HG02884 (cell line): ENCODE data around the gene SIPA1L3.
A peak's percentile ranks its signal among the peaks of the same experiment; 100 is the strongest.
"Not testable (repeated sequence)": the region's sequence is repeated elsewhere in the genome, so short reads cannot be mapped to it uniquely, and the experiment has no call there.

Source experiments
- ATAC-seq: cut with Tn5 transposase; IDR thresholded peaks from one replicate; pipeline ENCODE4 v1.9.1; 2021; ENCODE audit warnings: mild to moderate bottlenecking, moderate library complexity; ENCODE audit not compliant: unreplicated experiment

SIPA1L3 gene, protein sequence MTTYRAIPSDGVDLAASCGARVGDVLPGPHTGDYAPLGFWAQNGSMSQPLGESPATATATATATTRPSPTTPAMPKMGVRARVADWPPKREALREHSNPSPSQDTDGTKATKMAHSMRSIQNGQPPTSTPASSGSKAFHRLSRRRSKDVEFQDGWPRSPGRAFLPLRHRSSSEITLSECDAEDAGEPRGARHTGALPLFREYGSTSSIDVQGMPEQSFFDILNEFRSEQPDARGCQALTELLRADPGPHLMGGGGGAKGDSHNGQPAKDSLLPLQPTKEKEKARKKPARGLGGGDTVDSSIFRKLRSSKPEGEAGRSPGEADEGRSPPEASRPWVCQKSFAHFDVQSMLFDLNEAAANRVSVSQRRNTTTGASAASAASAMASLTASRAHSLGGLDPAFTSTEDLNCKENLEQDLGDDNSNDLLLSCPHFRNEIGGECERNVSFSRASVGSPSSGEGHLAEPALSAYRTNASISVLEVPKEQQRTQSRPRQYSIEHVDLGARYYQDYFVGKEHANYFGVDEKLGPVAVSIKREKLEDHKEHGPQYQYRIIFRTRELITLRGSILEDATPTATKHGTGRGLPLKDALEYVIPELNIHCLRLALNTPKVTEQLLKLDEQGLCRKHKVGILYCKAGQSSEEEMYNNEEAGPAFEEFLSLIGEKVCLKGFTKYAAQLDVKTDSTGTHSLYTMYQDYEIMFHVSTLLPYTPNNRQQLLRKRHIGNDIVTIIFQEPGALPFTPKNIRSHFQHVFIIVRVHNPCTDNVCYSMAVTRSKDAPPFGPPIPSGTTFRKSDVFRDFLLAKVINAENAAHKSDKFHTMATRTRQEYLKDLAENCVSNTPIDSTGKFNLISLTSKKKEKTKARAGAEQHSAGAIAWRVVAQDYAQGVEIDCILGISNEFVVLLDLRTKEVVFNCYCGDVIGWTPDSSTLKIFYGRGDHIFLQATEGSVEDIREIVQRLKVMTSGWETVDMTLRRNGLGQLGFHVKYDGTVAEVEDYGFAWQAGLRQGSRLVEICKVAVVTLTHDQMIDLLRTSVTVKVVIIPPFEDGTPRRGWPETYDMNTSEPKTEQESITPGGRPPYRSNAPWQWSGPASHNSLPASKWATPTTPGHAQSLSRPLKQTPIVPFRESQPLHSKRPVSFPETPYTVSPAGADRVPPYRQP (N-terminal part only)

DNA sequence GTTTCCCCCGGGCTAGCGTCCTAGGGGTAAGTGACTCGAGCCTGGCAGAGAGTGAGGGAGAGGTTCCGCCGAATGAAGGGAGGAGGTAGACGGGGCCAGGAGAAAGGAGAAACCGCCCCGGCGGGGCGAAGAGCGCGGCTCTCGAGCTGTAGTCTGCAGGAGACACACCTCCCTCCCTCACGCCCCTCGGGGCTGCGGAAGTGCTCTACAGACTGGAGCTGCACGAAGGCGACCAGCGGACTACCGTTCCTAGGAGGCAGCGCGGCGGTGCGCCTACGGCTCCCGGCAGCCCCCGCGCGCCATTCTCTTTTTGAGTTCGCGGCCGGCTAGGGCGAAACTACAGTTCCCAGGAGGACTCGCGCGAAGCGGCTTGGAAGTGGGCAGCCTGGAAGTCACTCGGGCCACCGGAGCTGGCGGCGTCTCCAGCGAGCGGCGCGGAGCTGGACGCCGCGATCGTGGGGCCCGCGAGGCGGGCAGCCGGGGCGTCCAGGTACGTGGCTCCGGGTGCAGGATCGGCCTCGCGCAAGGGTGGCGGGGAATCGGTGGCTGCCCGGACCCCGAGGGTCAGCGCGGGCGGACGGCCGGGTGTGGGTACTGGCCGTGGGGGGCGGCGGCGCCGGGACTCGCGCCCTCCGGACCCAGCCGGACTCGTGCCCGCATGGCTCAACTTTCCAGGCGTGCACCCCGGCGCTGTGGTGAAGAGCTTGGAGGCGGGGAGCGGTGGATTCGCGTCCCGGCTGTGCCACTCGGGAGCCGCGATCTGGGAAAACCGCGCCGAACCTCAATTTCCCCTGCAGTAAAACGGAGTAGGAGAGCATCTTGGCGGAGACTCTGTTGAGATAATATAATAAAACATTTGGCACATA lies at the start of gene SIPA1L3:
Gene SIPA1L3, plus strand, starts transcription at position 340 of the 866 bp plus-strand sequence. CDS start 174,358 bp downstream, outside the sequence.
- peak; percentile 60 for ATAC-seq

DNA sequence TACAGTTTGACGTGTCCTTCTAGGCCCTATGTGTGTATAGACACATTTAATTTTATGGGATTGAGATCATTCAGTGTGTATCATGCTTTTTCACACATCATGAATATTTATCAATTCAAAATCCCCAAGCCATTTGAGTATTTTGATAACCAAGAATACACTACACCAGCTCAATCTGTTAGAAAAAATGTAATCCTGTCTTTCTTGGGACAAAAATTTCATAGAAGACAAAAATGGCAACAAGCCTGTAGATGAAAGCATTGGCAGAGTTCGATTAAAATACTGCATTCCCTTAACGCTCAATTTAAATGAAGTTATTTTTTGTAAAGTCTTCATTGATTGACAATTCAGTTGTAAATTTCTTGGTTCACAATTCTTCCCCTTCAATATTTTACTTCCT lies 42.5 kb upstream of the SIPA1L3 start:
- ATAC-seq: no peak

DNA sequence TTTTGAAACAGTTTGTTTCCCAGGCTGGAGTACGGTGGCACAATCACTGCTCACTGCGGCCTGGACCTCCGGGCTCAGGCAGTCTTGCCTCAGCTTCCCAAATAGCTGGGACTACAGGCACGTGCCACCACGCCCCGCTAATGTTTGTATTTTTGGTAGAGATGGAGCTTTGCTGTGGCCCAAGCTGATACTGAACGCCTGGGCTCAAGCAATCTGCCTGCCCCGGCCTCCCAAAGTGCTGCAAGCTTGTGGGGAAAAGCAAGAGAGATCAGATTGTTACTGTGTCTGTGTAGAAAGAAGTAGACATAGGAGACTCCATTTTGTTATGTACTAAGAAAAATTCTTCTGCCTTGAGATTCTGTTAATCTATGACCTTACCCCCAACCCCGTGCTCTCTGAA lies 41.1 kb upstream of the SIPA1L3 start:
- not testable (repeated sequence) for ATAC-seq

DNA sequence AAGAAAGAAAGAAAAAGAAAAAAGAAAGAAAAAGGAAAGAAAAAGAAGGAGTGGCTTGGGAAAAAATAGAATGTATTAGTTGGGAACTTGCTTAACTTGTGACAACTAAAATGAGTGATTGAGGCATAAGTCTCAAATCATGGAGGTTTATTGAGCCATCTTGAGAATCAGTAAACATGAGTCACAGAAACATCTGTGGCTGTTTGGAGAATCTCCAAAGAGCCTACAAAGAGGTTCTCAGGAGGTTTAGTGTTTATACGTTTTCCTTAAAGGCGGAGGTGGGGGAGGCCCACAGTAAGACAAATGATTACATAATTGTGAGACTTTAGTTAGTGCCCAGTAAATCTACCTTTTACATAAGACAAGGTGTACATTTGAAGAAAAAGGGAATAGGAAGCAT lies 39.2 kb upstream of the SIPA1L3 start:
- ATAC-seq: no peak

DNA sequence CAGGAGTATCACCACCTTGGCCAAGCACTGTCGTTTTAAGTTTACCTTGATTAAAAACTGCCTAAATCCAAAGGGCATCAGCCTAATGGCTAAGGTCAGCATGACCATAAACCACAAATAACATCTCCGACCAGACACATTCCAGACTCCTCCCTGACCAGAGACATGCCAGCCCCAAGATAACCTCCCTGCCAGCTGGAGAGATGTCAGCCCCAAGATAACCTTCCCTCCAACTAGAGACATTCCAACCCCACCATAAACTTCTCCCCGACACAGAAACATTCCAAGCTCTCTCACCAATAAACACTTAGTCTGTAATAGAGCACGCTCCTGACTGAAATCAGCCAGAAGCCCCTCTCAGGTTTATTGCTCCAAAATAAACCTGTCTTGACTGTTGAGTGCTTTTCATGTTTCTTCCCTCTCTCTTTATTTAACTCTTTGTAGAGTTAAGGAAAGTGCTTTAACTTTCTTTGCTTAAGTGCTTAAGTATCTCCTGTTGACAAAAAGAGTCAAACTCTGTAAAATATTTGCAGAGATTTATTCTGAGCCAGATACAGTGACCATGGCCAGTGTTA lies 37.2 kb upstream of the SIPA1L3 start:
- no peak for ATAC-seq

DNA sequence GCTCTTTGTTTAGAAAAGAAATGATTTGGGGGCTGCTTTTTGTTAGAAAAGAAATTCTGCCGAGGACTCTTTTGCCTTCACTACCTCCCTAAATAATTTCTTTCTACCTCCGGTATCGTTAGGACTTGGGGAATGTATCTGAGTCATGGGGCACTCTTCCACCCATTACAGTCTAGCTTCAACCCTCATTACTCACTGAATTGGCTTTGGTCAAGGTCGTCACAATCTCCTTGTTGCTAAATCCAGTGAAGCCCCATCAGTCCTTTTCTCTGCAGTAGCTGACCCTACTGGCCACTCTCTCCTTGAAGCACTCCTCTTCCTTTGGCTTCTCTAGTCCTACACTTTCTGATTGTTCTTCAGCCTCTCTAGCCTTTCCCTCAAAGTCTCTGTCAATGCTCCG lies 34.6 kb upstream of the SIPA1L3 start:
- no peak for ATAC-seq

DNA sequence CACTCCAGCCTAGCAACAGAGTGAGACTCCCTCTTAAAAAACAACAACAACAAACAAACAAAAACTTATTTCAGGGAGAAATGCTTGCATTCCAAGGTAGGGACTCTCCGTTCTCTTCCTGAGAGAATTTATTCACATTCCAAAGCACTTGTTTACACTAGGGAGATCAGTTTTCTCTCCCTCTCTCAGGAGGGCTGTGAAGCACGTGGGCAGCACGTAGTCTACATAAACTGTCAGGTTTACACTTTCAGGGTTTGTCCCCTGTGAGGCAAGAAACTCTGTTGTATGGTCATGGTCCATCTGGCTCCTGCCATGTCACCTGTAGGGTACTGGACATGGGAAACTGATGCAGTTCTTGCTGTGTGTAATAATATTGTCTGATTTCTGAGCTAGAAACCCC lies 32.2 kb upstream of the SIPA1L3 start:
- no peak for ATAC-seq

DNA sequence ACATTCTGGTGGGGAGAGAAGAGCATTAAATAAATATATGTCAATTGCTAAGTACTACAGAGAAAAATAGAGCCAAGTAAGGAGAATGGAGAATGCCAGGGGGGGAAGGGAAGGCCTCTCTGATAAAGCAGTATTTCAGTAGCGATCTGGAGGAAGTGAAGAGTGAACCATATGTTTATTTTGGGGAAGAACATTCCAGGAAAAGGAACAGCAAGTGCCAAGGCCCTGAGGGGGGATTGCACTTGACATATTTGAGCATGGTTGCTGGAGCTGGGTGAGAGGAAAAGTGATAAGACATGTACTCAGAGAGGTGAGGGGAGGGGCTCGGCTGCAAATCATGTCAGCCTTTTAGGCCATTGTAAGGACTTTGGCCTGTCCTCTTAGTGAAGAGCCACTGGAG lies 31.0 kb upstream of the SIPA1L3 start:
- no peak for ATAC-seq

DNA sequence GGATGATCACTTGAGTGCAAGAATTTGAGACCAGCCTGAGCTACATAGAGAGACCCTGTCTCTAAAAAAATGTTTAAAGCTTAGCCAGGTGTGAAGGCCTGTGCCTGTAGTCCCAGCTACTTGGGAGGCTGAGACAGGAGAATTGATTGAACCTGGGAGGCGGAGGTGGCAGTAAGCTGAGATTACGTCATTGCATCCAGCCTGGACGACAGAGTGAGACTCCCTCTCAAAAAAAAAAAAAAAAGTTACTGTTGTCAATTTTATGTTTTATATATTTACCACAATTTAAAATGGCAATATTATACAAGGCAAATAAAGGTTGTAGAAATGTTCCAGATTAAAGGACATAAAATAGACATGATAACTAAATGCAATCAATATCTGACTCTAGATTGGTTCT lies 29.9 kb upstream of the SIPA1L3 start:
- no peak for ATAC-seq

DNA sequence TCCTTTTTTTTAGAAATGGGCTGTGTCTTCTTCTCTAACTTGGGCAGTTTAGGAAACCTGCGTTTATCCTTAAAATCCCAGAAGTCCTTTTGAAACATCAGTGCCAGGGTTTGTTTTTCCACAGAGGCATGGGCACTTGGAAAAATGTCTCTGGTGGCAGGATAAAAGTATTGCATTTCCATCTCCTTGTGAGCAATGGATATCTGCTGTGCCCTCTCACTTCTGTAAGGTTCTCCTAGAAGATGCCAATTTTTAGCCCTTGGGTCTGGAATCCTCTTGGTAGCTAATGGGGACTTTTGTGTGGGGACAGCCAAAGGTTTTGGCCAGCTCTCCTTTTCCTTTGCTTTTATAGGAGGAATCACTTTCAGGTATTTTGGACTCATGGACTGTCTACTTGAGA lies 21.6 kb upstream of the SIPA1L3 start:
- no peak for ATAC-seq

DNA sequence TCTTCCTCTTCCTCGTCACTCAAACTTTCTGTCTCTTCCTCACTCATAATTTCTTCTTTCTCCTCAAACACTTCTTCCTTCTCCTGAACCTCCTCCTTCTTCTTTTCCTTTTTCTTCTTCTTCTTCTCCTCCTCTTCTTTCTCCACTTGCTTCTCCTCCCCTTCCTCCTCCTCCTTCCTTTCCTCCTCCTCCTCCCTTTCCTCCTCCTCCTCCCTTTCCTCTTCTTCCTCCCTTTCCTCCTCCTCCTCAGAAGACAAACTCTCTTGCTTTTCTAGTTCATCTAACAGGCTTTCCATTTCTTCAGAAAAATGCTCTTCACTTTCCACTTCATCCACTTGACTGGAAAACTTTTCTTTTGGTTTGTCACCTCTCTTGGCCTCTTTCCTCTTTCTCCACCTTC lies 20.4 kb upstream of the SIPA1L3 start:
- no peak for ATAC-seq

DNA sequence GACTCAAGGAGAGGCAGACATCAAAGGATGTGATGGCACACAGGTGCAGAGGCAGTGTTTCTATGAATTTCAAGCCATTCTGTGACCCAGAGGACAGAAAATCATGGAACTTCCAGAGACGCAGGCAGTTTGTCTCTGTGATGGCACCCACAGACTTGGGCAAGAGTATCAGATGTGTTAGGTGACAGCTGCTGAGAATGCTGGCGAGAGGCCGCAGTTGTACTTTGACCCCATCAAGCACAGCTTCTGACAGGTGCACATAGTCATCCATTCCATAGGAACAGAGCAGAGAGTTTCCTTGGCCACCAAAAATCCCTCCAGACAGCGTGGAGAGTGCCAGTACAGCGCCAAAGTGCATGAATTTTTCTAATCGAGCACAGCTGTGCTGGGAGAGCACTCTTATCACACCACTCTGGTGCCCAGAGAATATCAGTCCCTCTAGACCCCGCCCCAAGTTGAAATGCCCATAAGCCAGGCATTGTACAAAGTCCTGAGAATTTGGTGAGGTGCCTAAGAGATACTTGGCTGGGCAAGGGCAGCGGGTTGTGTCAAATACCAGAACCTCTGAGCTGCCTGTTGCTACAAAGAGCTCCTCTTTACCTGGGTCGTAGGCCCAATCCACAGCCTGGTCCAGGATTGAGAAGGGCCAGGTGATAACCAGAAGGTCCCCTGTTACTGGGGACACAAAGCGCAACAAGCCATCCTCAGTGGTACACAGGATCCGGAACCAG lies 13.0 kb upstream of the SIPA1L3 start:
- ATAC-seq: no peak

DNA sequence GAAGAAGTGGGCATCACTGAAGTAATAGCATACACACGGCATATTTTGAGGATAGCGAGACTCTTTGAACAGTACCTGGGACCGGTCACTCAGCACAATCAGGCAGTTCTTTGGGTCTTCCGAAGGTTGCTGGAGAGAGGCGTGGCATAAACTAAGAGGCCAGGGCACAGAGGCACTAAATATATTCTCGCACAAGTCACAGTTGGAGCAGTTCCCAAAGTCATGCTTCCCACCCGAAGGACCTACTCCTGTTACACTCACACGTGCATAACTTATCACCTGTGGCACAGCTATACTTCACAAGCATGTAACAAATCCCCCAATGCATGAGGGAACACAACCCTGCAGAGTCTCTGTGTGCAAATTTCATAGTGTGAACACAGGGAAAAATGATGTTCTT lies 10.8 kb upstream of the SIPA1L3 start:
- ATAC-seq: no peak

DNA sequence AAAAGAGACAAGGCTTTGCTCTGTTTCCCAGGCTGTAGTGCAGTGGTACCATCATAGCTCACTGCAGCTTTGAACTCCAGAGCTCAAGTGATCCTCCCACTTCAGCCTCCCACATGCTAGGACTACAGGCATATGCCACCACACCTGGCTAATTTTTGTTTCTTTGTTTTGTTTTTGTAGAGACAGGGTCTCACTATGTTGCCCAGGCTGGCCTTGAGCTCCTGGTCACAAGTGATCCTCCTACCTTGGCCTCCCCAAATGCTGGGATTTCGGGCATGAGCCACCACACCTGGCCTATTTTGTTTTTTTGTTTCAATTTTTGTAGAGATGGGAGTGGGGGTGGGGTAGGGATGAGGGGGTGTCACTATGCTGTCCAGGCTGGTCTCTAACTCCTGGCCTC lies 7.6 kb upstream of the SIPA1L3 start:
- ATAC-seq: no peak

DNA sequence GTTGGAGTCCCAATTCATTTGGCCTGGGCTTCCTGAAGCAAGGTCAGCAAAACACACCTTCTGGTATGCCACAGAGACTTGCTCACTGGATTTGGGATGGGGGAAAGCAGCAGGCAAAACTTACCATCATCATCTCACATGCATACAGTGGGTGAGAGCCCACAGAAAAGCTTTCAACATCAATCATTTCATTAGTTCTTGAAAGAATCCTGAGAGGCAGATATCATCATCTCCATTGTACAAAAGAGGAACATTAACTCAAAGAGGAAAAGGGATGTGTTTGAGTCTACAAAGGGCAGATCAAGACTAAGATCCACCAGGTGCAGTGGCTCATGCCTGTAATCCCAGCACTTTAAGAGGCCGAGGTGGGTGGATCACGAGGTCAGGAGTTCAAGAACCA lies 7.0 kb upstream of the SIPA1L3 start:
- ATAC-seq: no peak

DNA sequence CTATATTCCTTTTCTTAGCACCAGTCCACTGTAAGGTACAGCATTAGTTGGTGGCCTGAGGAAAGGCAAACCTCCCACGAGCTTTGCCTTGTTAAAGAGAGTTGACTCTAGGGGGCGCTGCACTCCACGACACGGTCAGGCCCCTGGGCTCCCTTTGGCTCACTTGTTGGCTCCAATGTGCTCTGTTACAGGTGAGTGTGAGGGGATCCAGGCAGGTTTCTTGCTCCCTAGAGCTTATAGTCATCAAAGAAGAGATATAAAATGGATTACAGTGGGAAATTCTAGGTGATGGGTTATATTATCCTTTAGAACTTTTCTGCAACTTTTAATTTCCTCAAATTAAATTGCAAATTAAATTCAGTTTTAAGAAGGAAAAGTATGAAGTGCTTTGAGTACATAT lies 4.3 kb upstream of the SIPA1L3 start:
- no peak for ATAC-seq

DNA sequence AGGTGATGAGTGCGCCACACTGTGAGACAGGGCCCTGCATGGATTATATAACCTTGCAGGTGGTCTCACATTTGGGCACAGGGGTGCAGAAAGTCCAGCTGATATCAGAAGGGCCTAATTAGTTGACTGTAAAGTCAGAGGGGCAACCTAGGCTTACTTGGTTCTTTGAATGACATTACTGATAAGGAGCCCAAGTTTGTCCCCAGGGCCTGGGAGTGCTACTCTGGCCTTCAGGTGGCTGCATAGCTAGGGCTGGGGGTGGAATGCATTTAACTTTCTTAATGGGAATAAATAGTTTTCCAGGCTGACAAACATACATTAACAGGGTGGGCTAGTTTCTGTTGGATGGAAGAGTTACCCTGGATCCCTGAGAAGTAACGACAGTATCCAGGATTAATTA lies 3.9 kb upstream of the SIPA1L3 start:
- ATAC-seq: no peak

DNA sequence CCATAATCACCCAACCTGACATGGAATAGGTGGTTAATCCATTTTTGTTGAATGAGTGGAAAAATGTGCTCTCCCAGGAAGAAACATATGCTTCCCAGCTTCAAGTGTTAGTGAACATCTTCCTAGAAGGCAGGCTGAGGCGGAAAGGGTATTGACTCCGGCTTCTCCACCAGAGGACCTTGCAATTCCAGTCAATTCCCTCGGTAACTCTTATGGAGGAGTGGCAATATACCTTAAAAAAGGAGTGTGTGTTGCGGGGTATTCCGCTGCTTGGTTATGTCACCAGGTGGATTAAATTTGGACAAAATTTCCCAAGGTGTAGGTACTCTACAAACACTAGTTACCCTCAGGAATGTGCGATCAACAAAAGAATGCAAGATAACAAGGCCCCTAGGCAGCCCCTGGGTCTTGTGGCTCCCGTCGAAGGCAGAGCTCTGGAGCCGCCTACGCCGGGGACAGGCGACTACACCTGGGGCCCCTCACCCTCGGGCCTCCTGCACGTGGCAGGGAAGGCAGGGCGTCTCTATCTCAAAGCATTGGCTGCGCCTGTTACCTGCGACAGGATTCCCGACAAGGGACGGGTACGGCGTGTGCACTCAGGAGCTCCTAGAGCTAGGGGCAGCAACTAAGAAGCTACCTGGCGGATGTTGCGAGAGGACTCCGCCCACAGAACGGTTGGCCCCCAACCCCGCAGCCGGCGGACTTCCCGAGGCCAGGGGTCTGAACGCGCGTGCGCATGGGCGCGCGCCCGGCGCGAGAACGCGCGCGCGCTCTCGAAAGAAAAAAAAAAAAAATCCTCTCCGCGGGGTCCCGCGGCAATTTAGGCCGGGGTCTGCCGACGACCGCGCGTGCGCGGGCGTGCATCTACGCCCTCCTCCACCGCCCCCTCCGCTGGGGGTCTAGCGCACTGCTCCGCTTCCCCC lies 801 bp upstream of the SIPA1L3 start, which contains the start of gene WDR87:
Gene WDR87, minus strand, starts transcription at position 649 of the 923 bp plus-strand sequence. CDS start 8,355 bp downstream, outside the sequence.
- peak; percentile 30 for ATAC-seq
